ENCODE data around the gene POLH. TPM values are rescaled to one million over a fixed set of nuclear protein-coding genes. Genes with fewer than 3 reads are reported as not detected.

Gene POLH
- total and polyA plus RNA-seq, 2 donors (not counting 3 experiments of a cell fraction or from before 2014, with no cell fraction given), result 9.3 to 36.6 TPM

DNA sequence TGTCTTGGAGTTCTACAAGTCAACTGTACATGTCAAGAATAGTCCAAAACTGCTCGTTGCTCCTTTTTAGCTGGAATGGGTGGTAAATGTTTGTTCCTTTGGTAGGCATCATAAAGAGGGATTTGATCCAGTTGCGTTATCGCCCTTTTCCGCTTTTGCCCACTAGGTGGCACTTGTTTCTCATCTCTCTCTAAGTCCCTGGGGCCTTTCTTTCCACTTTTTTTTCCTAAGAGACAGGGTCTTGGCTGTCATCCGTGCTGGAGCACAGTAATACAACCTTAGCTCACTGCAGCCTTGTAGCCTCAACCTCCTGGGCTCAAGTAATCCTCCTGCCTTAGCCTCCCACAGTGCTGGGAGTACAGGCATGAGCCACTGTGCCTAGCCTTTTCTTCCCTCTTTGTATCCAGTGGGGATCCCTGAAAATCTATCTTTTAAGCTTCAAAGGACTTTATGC, 32.4 kb downstream of the POLH start:
- Histone ChIP-seq H3K9me3 (replicated peaks; ENCODE audit: control insufficient read depth, insufficient read depth, low read length) (no peaks in the 10 kb centered on the region), H3K4me3 (replicated peaks in 1 of 3; ENCODE audit: insufficient read depth in 1 of 3, low read depth in 1 of 3, low read length in 3 of 3) (no peak overlapping the region), H3K4me1 (ENCODE audit: control insufficient read depth, extremely low read depth, insufficient read depth, low read length) (peaks cover 2% of the 10 kb centered on the region), H3K9me1 (replicated peaks; ENCODE audit: control insufficient read depth, extremely low read depth, insufficient read depth, low read length) (no peaks in the 10 kb centered on the region), H3K27ac (ENCODE audit: insufficient read depth, low read depth, low read length) (no peak overlapping the region), H3K27me3 (ENCODE audit: control insufficient read depth in 2 of 2, insufficient read depth in 2 of 2, low read length in 2 of 2) (no peaks in the 10 kb centered on the region), H3K79me2 (ENCODE audit: control insufficient read depth, insufficient read depth, low read length) (no peaks in the 10 kb centered on the region), H3K36me3 (ENCODE audit: control insufficient read depth in 2 of 2, extremely low read depth in 1 of 2, insufficient read depth in 2 of 2, low read length in 2 of 2) (peaks cover 5 to 18% of the 10 kb centered on the region in 2 experiments), H3K4me2 (ENCODE audit: insufficient read depth, low read length) (no peak overlapping the region), H3K9ac (replicated peaks; ENCODE audit: extremely low read depth, insufficient read depth, low read length) (no peak overlapping the region), H4K20me1 (replicated peaks; ENCODE audit: control insufficient read depth, extremely low read depth, insufficient read depth, low read length) (no peaks in the 10 kb centered on the region), H2AFZ (ENCODE audit: low read depth, low read length) (no peak overlapping the region)
- ChIA-PET CTCF (interaction anchor here (0.7 to 3.8 kb wide), 13 partner anchors 8 to 470 kb away, joined by 3 to 31 read pairs (median 5); partner anchors contain the start of genes GTPBP2 and MAD2L1BP), POLR2A (no interaction called here)
- DNase-seq (ENCODE audit: low read depth, low spot score) (peak; percentile 82), FAIRE-seq (peak; percentile 77)
- no TSS peak for BruUV-seq (replicated peaks)
- dilution Hi-C loops (cut with MboI; ENCODE audit: extremely low pct_ligation_motif_present, low sequenced_read_pairs), result no loop called here
- TF ChIP-seq, protein P1, sequence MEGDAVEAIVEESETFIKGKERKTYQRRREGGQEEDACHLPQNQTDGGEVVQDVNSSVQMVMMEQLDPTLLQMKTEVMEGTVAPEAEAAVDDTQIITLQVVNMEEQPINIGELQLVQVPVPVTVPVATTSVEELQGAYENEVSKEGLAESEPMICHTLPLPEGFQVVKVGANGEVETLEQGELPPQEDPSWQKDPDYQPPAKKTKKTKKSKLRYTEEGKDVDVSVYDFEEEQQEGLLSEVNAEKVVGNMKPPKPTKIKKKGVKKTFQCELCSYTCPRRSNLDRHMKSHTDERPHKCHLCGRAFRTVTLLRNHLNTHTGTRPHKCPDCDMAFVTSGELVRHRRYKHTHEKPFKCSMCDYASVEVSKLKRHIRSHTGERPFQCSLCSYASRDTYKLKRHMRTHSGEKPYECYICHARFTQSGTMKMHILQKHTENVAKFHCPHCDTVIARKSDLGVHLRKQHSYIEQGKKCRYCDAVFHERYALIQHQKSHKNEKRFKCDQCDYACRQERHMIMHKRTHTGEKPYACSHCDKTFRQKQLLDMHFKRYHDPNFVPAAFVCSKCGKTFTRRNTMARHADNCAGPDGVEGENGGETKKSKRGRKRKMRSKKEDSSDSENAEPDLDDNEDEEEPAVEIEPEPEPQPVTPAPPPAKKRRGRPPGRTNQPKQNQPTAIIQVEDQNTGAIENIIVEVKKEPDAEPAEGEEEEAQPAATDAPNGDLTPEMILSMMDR (IDR thresholded peaks at IDR 0.05; ENCODE audit: extremely low read depth in 1 of 2, insufficient read depth in 1 of 2, low read depth in 1 of 2, low read length in 2 of 2), result peak; percentile 84 to 89
- TF ChIP-seq GATA2 (IDR thresholded peaks at IDR 0.05; ENCODE audit: insufficient read depth, insufficient read length, low read depth, low read length) (no peak), JUN (IDR thresholded peaks at IDR 0.05; ENCODE audit: borderline replicate concordance, insufficient read depth, insufficient read length, low read depth) (no peak)
- intact Hi-C loops (cut with micrococcal nuclease), result loop anchor here (1.0 to 5.0 kb wide), 4 partner anchors 21 to 471 kb away; partner anchors contain the start of genes GTPBP2 and VEGFA

DNA sequence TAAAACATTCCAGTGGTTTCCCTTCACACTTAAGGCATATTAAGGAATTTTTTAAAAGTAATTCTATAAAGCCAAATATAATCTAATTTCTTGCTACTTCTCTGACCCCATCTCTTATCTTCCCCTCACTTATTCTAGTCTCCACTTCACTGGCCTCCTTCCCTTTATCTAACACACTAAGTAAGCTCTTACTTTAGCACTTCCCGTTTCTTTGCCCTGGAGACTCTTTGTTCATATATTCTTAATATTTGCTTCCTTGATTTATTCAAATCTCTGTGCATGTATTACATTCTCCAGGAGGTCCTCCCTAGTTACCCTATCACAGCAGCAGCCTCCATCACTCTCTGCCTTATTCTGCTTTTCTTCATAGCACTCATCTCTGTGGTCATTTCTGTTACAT, 32.8 kb downstream of the POLH start:
- POLR2A ChIA-PET, result no interaction called here

More for the DNA sequence above, 32.8 kb downstream of the POLH start:
- FAIRE-seq (no peak), DNase-seq (ENCODE audit: low read depth, low spot score) (no peak)
- Histone ChIP-seq H4K20me1 (replicated peaks; ENCODE audit: control insufficient read depth, extremely low read depth, insufficient read depth, low read length) (no peaks in the 10 kb centered on the region), H3K27me3 (ENCODE audit: control insufficient read depth in 2 of 2, insufficient read depth in 2 of 2, low read length in 2 of 2) (no peaks in the 10 kb centered on the region), H2AFZ (ENCODE audit: low read depth, low read length) (no peak overlapping the region), H3K27ac (ENCODE audit: insufficient read depth, low read depth, low read length) (no peak overlapping the region), H3K9ac (replicated peaks; ENCODE audit: extremely low read depth, insufficient read depth, low read length) (no peak overlapping the region), H3K79me2 (ENCODE audit: control insufficient read depth, insufficient read depth, low read length) (no peaks in the 10 kb centered on the region), H3K36me3 (ENCODE audit: control insufficient read depth in 2 of 2, extremely low read depth in 1 of 2, insufficient read depth in 2 of 2, low read length in 2 of 2) (peaks cover 7 to 18% of the 10 kb centered on the region in 2 experiments), H3K9me1 (replicated peaks; ENCODE audit: control insufficient read depth, extremely low read depth, insufficient read depth, low read length) (no peaks in the 10 kb centered on the region), H3K4me3 (replicated peaks in 1 of 3; ENCODE audit: insufficient read depth in 1 of 3, low read depth in 1 of 3, low read length in 3 of 3) (no peak overlapping the region), H3K9me3 (replicated peaks; ENCODE audit: control insufficient read depth, insufficient read depth, low read length) (no peaks in the 10 kb centered on the region), H3K4me1 (ENCODE audit: control insufficient read depth, extremely low read depth, insufficient read depth, low read length) (peaks cover 2% of the 10 kb centered on the region), H3K4me2 (ENCODE audit: insufficient read depth, low read length) (no peak overlapping the region)
- TF ChIP-seq EZH2 (IDR thresholded peaks at IDR 0.05; ENCODE audit: borderline replicate concordance, low read depth, low read length, severe bottlenecking) (no peak), GATA2 (IDR thresholded peaks at IDR 0.05; ENCODE audit: insufficient read depth, insufficient read length, low read depth, low read length) (no peak), JUN (IDR thresholded peaks at IDR 0.05; ENCODE audit: borderline replicate concordance, insufficient read depth, insufficient read length, low read depth) (no peak), FOS (IDR thresholded peaks at IDR 0.05; ENCODE audit: borderline replicate concordance, insufficient read depth, low read length) (no peak), POLR2AphosphoS5 (IDR thresholded peaks at IDR 0.05; ENCODE audit: insufficient read depth, low read depth, low read length) (no peak), POLR2A (IDR thresholded peaks at IDR 0.05; ENCODE audit: low read depth, low read length) (no peak), MYC (IDR thresholded peaks at IDR 0.05; ENCODE audit: low read depth, low read length) (no peak)
- TF ChIP-seq, protein P1 (IDR thresholded peaks at IDR 0.05; ENCODE audit: extremely low read depth in 1 of 2, insufficient read depth in 1 of 2, low read depth in 1 of 2, low read length in 2 of 2), result no peak
- TF ChIP-seq, protein P2, sequence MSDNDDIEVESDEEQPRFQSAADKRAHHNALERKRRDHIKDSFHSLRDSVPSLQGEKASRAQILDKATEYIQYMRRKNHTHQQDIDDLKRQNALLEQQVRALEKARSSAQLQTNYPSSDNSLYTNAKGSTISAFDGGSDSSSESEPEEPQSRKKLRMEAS (IDR thresholded peaks at IDR 0.05; ENCODE audit: insufficient read depth, insufficient read length), result no peak
- dilution Hi-C loops (cut with MboI; ENCODE audit: extremely low pct_ligation_motif_present, low sequenced_read_pairs) (no loop called here), intact Hi-C loops (cut with micrococcal nuclease) (loop anchor here (1.0 to 5.0 kb wide), 4 partner anchors 20 to 470 kb away; partner anchors contain the start of genes GTPBP2 and VEGFA)
- no TSS peak for BruUV-seq (replicated peaks)
- CTCF ChIA-PET, result interaction anchor here (0.7 to 3.8 kb wide), 12 partner anchors 9 to 470 kb away, joined by 3 to 31 read pairs (median 5); partner anchors contain the start of genes GTPBP2 and MAD2L1BP
